CD4-positive, alpha-beta T cell (primary cell): ENCODE results near the gene MST1. TPM values are rescaled to one million over a fixed set of nuclear protein-coding genes. Genes with fewer than 3 reads are reported as not detected.

ENCODE experiments used
- ATAC-seq: fragments of 200-7000 bp; cut with Tn5 transposase; one replicate; pipeline ENCODE4 v1.10.0; 2022; ENCODE audit warnings: mild to moderate bottlenecking; ENCODE audit not compliant: poor library complexity
- CTCF ChIA-PET: fragments of 350-600 bp; sonication (Branson Sonifier 250); formaldehyde crosslinking; loops from one replicate; lab custom pipeline; 2021; ENCODE audit warnings: antibody characterized with exemption, inconsistent platforms; lab: Charles Lee
- POLR2A ChIA-PET: fragments of 350-600 bp; sonication (Branson Sonifier 250); formaldehyde crosslinking; loops from one replicate; lab custom pipeline; 2021; ENCODE audit warnings: antibody characterized with exemption, inconsistent platforms; lab: Charles Lee
- DNase-seq, 14 experiments: peaks; one replicate each; pipeline ENCODE4 v3.0.0-alpha.2; 2013 to 2020; ENCODE audit warnings: mixed read lengths in 2 of 14
- H3K27ac ChIP-seq, 2 donors: one replicate each; pipeline versions ENCODE4 v1.5.1 to v1.7.0; 2013; ENCODE audit warnings: low read length in 2 of 2, low read depth in 1 of 2, mild to moderate bottlenecking in 1 of 2
- H3K27me3 ChIP-seq, 2 experiments: 1 replicate in 1 of 2; 2 replicates in 1 of 2; pipeline versions ENCODE4 v1.6.1 to v1.7.0; 2013; ENCODE audit warnings: low read length in 2 of 2, control low read depth in 1 of 2, mild to moderate bottlenecking in 1 of 2, moderate library complexity in 1 of 2; ENCODE audit not compliant: insufficient read depth in 2 of 2, control insufficient read depth in 1 of 2
- H3K36me3 ChIP-seq: one replicate; pipeline ENCODE4 v1.6.1; 2013; ENCODE audit warnings: low read length, control low read depth; ENCODE audit not compliant: insufficient read depth
- H3K4me1 ChIP-seq: one replicate; pipeline ENCODE4 v1.6.1; 2013; ENCODE audit warnings: low read length, control low read depth; ENCODE audit not compliant: insufficient read depth
- H3K4me3 ChIP-seq: one replicate; pipeline ENCODE4 v1.5.1; 2013; ENCODE audit warnings: mild to moderate bottlenecking, low read length, moderate library complexity
- H3K9me3 ChIP-seq, 2 experiments: 1 replicate in 1 of 2; 2 replicates in 1 of 2; pipeline versions ENCODE4 v1.6.1 to v1.7.0; 2013; ENCODE audit warnings: low read length in 2 of 2, mild to moderate bottlenecking in 2 of 2, control low read depth in 1 of 2, moderate library complexity in 1 of 2; ENCODE audit not compliant: control insufficient read depth in 1 of 2, insufficient read depth in 1 of 2
- H3K27ac Mint-ChIP-seq: one replicate; pipeline ENCODE4 v1.8.0; 2020; ENCODE audit warnings: mixed read lengths
- H3K27me3 Mint-ChIP-seq: one replicate; pipeline ENCODE4 v1.8.0; 2021; ENCODE audit warnings: mixed read lengths
- H3K36me3 Mint-ChIP-seq: one replicate; pipeline ENCODE4 v1.8.0; 2021; ENCODE audit warnings: low read depth, mixed read lengths
- H3K4me1 Mint-ChIP-seq: one replicate; pipeline ENCODE4 v1.8.0; 2021; ENCODE audit warnings: low read depth, mixed read lengths
- H3K4me3 Mint-ChIP-seq: one replicate; pipeline ENCODE4 v1.8.0; 2020; ENCODE audit warnings: mild to moderate bottlenecking, mixed read lengths
- H3K9me3 Mint-ChIP-seq: one replicate; pipeline ENCODE4 v1.8.0; 2020; ENCODE audit warnings: mixed read lengths
- CTCF ChIP-seq: fragments of 200-600 bp; IDR thresholded peaks from one replicate; pipeline ENCODE4 v1.8.0; 2022; ENCODE audit warnings: antibody characterized with exemption, mild to moderate bottlenecking
- intact Hi-C, 2 experiments: fragments of 100-400 bp; cut with DNase I in 1 of 2; cut with micrococcal nuclease in 1 of 2; formaldehyde crosslinking; loops; one replicate each; pipeline versions ENCODE4 v1.15.1 to v1.9.0; 2023 to 2025; cut with DNase I, micrococcal nuclease
- total RNA-seq, 174 experiments: library from RNA in 2 of 174; stranded (reverse) in 2 of 174; gene quantifications; one replicate each; pipeline ENCODE4 v1.2.3 and lab custom pipeline; 2021 to 2026

MST1 gene
- total RNA-seq, 2 experiments from 2014 or later, result 7.8 TPM

GRCh38 chr3:49707113-49707480, 17.8 kb upstream of the MST1 start:
- Mint-ChIP-seq H3K27ac (no peak overlapping the region), H3K27me3 (no peaks in the 10 kb centered on the region), H3K36me3 (peaks cover 28% of the 10 kb centered on the region), H3K4me1 (peaks cover 6% of the 10 kb centered on the region), H3K9me3 (no peaks in the 10 kb centered on the region), H3K4me3 (no peak overlapping the region)
- no peak for TF ChIP-seq CTCF
- peaks cover 5% of the 10 kb centered on the region for H3K4me1 ChIP-seq
- ATAC-seq (no peak), DNase-seq (no peak)
- ChIA-PET POLR2A (interaction anchor here (0.6 kb wide), 1 partner anchor 43 kb away, joined by 3 read pairs; no protein-coding TSS in a partner anchor), CTCF (no interaction called here)
- H3K27ac ChIP-seq, result no peak overlapping the region
- intact Hi-C loops, result no loop called here
- peaks cover 26% of the 10 kb centered on the region for H3K36me3 ChIP-seq
- no peaks in the 10 kb centered on the region for H3K9me3 ChIP-seq
- H3K27me3 ChIP-seq, result no peaks in the 10 kb centered on the region
- no peak overlapping the region for H3K4me3 ChIP-seq

- TF ChIP-seq CTCF, result no peak
- ATAC-seq, result no peak
- no peak overlapping the region for H3K4me3 ChIP-seq
- no peak for DNase-seq
- no peak overlapping the region for H3K27ac Mint-ChIP-seq
- no peaks in the 10 kb centered on the region for H3K9me3 Mint-ChIP-seq
- H3K27ac ChIP-seq, result no peak overlapping the region
- H3K36me3 ChIP-seq, result peaks cover 31% of the 10 kb centered on the region
- H3K4me1 Mint-ChIP-seq, result peaks cover 6% of the 10 kb centered on the region
- no peaks in the 10 kb centered on the region for H3K27me3 ChIP-seq
- intact Hi-C loops, result no loop called here
- ChIA-PET CTCF (no interaction called here), POLR2A (interaction anchor here (0.6 kb wide), 1 partner anchor 207 kb away, joined by 4 read pairs; no protein-coding TSS in a partner anchor)
- no peaks in the 10 kb centered on the region for H3K9me3 ChIP-seq
- no peaks in the 10 kb centered on the region for H3K27me3 Mint-ChIP-seq
- no peak overlapping the region for H3K4me3 Mint-ChIP-seq
- H3K36me3 Mint-ChIP-seq, result peaks cover 28% of the 10 kb centered on the region
- peaks cover 5% of the 10 kb centered on the region for H3K4me1 ChIP-seq
Observed at GRCh38 chr3:49706456-49707112, 17.3 kb upstream of the MST1 start.

- Mint-ChIP-seq H3K36me3 (peaks cover 30% of the 10 kb centered on the region), H3K27me3 (no peaks in the 10 kb centered on the region), H3K27ac (no peak overlapping the region), H3K9me3 (no peaks in the 10 kb centered on the region), H3K4me1 (peaks cover 6% of the 10 kb centered on the region), H3K4me3 (no peak overlapping the region)
- Histone ChIP-seq H3K4me1 (peaks cover 5% of the 10 kb centered on the region), H3K36me3 (peaks cover 35% of the 10 kb centered on the region), H3K4me3 (no peak overlapping the region), H3K9me3 (no peaks in the 10 kb centered on the region), H3K27me3 (no peaks in the 10 kb centered on the region), H3K27ac (no peak overlapping the region)
- intact Hi-C loops, result no loop called here
- TF ChIP-seq CTCF, result no peak
- ChIA-PET CTCF (no interaction called here), POLR2A (no interaction called here)
- ATAC-seq (no peak), DNase-seq (no peak)
Observed at GRCh38 chr3:49705390-49705960, 16.2 kb upstream of the MST1 start.
